8988T (cell line): ENCODE results near the gene GABRG3.

Source experiments
- DNase-seq: peaks from one replicate; pipeline ENCODE4 v3.0.0; 2011

The GABRG3 gene

GRCh38 chr15:27065785-27066184 is 94.8 kb downstream of the GABRG3 start:
- DNase-seq, result no peak

- DNase-seq, result no peak
These were observed 95.5 kb downstream of the GABRG3 start for GRCh38 chr15:27066446-27066845.

GRCh38 chr15:27067175-27067574 is 96.2 kb downstream of the GABRG3 start:
- DNase-seq, result no peak

- no peak for DNase-seq
These were observed 99.9 kb downstream of the GABRG3 start for GRCh38 chr15:27070841-27071240.

GRCh38 chr15:27074179-27074578 is 103.2 kb downstream of the GABRG3 start:
- DNase-seq, result no peak

- DNase-seq, result no peak
These were observed 106.8 kb downstream of the GABRG3 start for GRCh38 chr15:27077790-27078189.

- no peak for DNase-seq
These were observed 110.9 kb downstream of the GABRG3 start for GRCh38 chr15:27081676-27082418.

- no peak for DNase-seq
These were observed 111.5 kb downstream of the GABRG3 start for GRCh38 chr15:27082526-27082925.

GRCh38 chr15:27084844-27085243 is 113.9 kb downstream of the GABRG3 start:
- DNase-seq, result no peak

- DNase-seq, result no peak
These were observed 115.2 kb downstream of the GABRG3 start for GRCh38 chr15:27086149-27086548.

- DNase-seq, result no peak
These were observed 115.8 kb downstream of the GABRG3 start for GRCh38 chr15:27086805-27087204.

- no peak for DNase-seq
These were observed 116.9 kb downstream of the GABRG3 start for GRCh38 chr15:27087651-27088583.

- DNase-seq, result no peak
These were observed 117.7 kb downstream of the GABRG3 start for GRCh38 chr15:27088584-27089232.

GRCh38 chr15:27089233-27089586 is 118.2 kb downstream of the GABRG3 start:
- no peak for DNase-seq

GRCh38 chr15:27089676-27090075 is 118.7 kb downstream of the GABRG3 start:
- no peak for DNase-seq

- no peak for DNase-seq
These were observed 120.4 kb downstream of the GABRG3 start for GRCh38 chr15:27091270-27091940.

- no peak for DNase-seq
These were observed 121.4 kb downstream of the GABRG3 start for GRCh38 chr15:27092390-27092789.

- DNase-seq, result no peak
These were observed 123.3 kb downstream of the GABRG3 start for GRCh38 chr15:27094235-27094634.

GRCh38 chr15:27095886-27096624 is 125.1 kb downstream of the GABRG3 start:
- no peak for DNase-seq

GRCh38 chr15:27097506-27097905 is 126.5 kb downstream of the GABRG3 start:
- no peak for DNase-seq

GRCh38 chr15:27101982-27102381 is 131.0 kb downstream of the GABRG3 start:
- no peak for DNase-seq

GRCh38 chr15:27111323-27111722 is 140.3 kb downstream of the GABRG3 start:
- DNase-seq, result no peak
